Measurements from ENCODE around the gene TMC2.
A peak's percentile ranks its signal among the peaks of the same experiment; 100 is the strongest.
"Not testable (repeated sequence)": the region's sequence is repeated elsewhere in the genome, so short reads cannot be mapped to it uniquely, and the experiment has no call there.

Gene TMC2

GRCh38 chr20:2671977-2672376 is 135.6 kb downstream of the TMC2 start:
- Histone ChIP-seq H3K27ac (no peak overlapping the region), H3K27me3 (ENCODE audit: insufficient read depth, low read depth, severe bottlenecking) (no peaks in the 10 kb centered on the region), H3K9me3 (ENCODE audit: severe bottlenecking) (no peaks in the 10 kb centered on the region), H3K36me3 (no peaks in the 10 kb centered on the region), H3K4me3 (ENCODE audit: low read depth, low read length) (no peak overlapping the region)
- TF ChIP-seq CTCF (IDR thresholded peaks at IDR 0.05; ENCODE audit: low read depth, low read length): peak; percentile 55
- peak; percentile 38 for DNase-seq

- H3K27me3 ChIP-seq (ENCODE audit: insufficient read depth, low read depth, severe bottlenecking): no peaks in the 10 kb centered on the region
- TF ChIP-seq CTCF (IDR thresholded peaks at IDR 0.05; ENCODE audit: low read depth, low read length): no peak
- no peak for DNase-seq
- no peak overlapping the region for H3K4me3 ChIP-seq (ENCODE audit: low read depth, low read length)
- no peak overlapping the region for H3K27ac ChIP-seq
- no peaks in the 10 kb centered on the region for H3K9me3 ChIP-seq (ENCODE audit: severe bottlenecking)
- H3K36me3 ChIP-seq: no peaks in the 10 kb centered on the region
These were observed 136.1 kb downstream of the TMC2 start for GRCh38 chr20:2672446-2672845.

GRCh38 chr20:2673453-2673852 is 137.1 kb downstream of the TMC2 start:
- no peak for DNase-seq

GRCh38 chr20:2680046-2680445 is 143.7 kb downstream of the TMC2 start:
- no peak for DNase-seq
- Histone ChIP-seq H3K4me3 (ENCODE audit: low read depth, low read length) (no peak overlapping the region), H3K27ac (no peak overlapping the region), H3K27me3 (ENCODE audit: insufficient read depth, low read depth, severe bottlenecking) (no peaks in the 10 kb centered on the region), H3K9me3 (ENCODE audit: severe bottlenecking) (no peaks in the 10 kb centered on the region), H3K36me3 (no peaks in the 10 kb centered on the region)
- no peak for TF ChIP-seq CTCF (IDR thresholded peaks at IDR 0.05; ENCODE audit: low read depth, low read length)

More at GRCh38 chr20:2673453-2673852, 137.1 kb downstream of the TMC2 start:
- Histone ChIP-seq H3K27me3 (ENCODE audit: insufficient read depth, low read depth, severe bottlenecking) (no peaks in the 10 kb centered on the region), H3K4me3 (ENCODE audit: low read depth, low read length) (no peak overlapping the region), H3K36me3 (no peaks in the 10 kb centered on the region), H3K9me3 (ENCODE audit: severe bottlenecking) (no peaks in the 10 kb centered on the region), H3K27ac (no peak overlapping the region)
- no peak for TF ChIP-seq CTCF (IDR thresholded peaks at IDR 0.05; ENCODE audit: low read depth, low read length)

GRCh38 chr20:2682040-2682439 is 145.7 kb downstream of the TMC2 start:
- H3K36me3 ChIP-seq; H3K27ac ChIP-seq; H3K4me3 ChIP-seq (ENCODE audit: low read depth, low read length); H3K9me3 ChIP-seq (ENCODE audit: severe bottlenecking); H3K27me3 ChIP-seq (ENCODE audit: insufficient read depth, low read depth, severe bottlenecking); DNase-seq: not testable (repeated sequence)

- DNase-seq; H3K36me3 ChIP-seq; H3K9me3 ChIP-seq (ENCODE audit: severe bottlenecking); H3K4me3 ChIP-seq (ENCODE audit: low read depth, low read length); H3K27me3 ChIP-seq (ENCODE audit: insufficient read depth, low read depth, severe bottlenecking); H3K27ac ChIP-seq: not testable (repeated sequence)
These were observed 148.4 kb downstream of the TMC2 start for GRCh38 chr20:2684817-2685216.

GRCh38 chr20:2687514-2687913 is 151.1 kb downstream of the TMC2 start:
- H3K27ac ChIP-seq: no peak overlapping the region
- no peaks in the 10 kb centered on the region for H3K9me3 ChIP-seq (ENCODE audit: severe bottlenecking)
- no peak for DNase-seq
- no peaks in the 10 kb centered on the region for H3K27me3 ChIP-seq (ENCODE audit: insufficient read depth, low read depth, severe bottlenecking)
- peak overlapping the region; percentile 33 for H3K4me3 ChIP-seq (ENCODE audit: low read depth, low read length)
- H3K36me3 ChIP-seq: no peaks in the 10 kb centered on the region
- TF ChIP-seq CTCF (IDR thresholded peaks at IDR 0.05; ENCODE audit: low read depth, low read length): no peak

Measured in WERI-Rb-1 (cell line).